K562 (cell line): ENCODE results near the gene TIMP1. TPM values are rescaled to one million over a fixed set of nuclear protein-coding genes. Genes with fewer than 3 reads are reported as not detected.
A peak's percentile ranks its signal among the peaks of the same experiment; 100 is the strongest.

Source experiments
- CCAR2 ChIP-seq: fragments of 200-400 bp; formaldehyde crosslinking; IDR thresholded peaks from 2 replicates; pipeline ENCODE4 v1.6.1; 2017; ENCODE audit warnings: mild to moderate bottlenecking, low read depth, low read length
- CCNT2 ChIP-seq: IDR thresholded peaks from 2 replicates; pipeline ENCODE4 v1.6.1; 2011; ENCODE audit warnings: borderline replicate concordance, low read depth, mild to moderate bottlenecking, moderate library complexity, mixed read lengths, low read length; ENCODE audit not compliant: insufficient read length; ENCODE audit errors: extremely low read depth
- LEF1 ChIP-seq: fragments of 450-650 bp; IDR thresholded peaks from 2 replicates; pipeline ENCODE4 v1.6.1; 2016; ENCODE audit warnings: mild to moderate bottlenecking
- NFE2L1 ChIP-seq: fragments of 450-650 bp; IDR thresholded peaks from 2 replicates; pipeline ENCODE4 v1.6.1; 2016; ENCODE audit warnings: missing genetic modification characterization, low read depth, mild to moderate bottlenecking, missing compliant biosample characterization, moderate library complexity, borderline replicate concordance
- NR2C1 ChIP-seq, 2 experiments: fragments of 450-650 bp; IDR thresholded peaks; 2 replicates each; pipeline ENCODE4 v1.6.1; 2017; ENCODE audit warnings: mild to moderate bottlenecking in 2 of 2, antibody characterized with exemption in 1 of 2, inconsistent platforms in 1 of 2, missing compliant biosample characterization in 1 of 2, missing genetic modification characterization in 1 of 2
- PHF8 ChIP-seq: fragments of 200-600 bp; sonication (generic); IDR thresholded peaks from 2 replicates; pipeline ENCODE4 v1.6.1; 2012; ENCODE audit warnings: mixed run types, mild to moderate bottlenecking, inconsistent platforms, low read length, moderate library complexity, borderline replicate concordance
- RBFOX2 ChIP-seq: fragments of 200-400 bp; formaldehyde crosslinking; IDR thresholded peaks from 2 replicates; pipeline ENCODE4 v1.6.1; 2017; ENCODE audit warnings: low read depth, mild to moderate bottlenecking, low read length, moderate library complexity
- SIRT6 ChIP-seq: IDR thresholded peaks from one replicate; pipeline ENCODE4 v1.6.1; 2012; ENCODE audit warnings: low read depth, mild to moderate bottlenecking, control low read depth, inconsistent platforms, low read length, moderate library complexity
- SREBF1 ChIP-seq: fragments of 150-350 bp; IDR thresholded peaks from 2 replicates; pipeline ENCODE4 v1.6.1; 2014; ENCODE audit warnings: antibody characterized with exemption, low read depth, low read length, borderline replicate concordance
- TGIF2 ChIP-seq: sonication (generic); formaldehyde crosslinking; IDR thresholded peaks from 2 replicates; pipeline ENCODE4 v1.8.1; 2022; ENCODE audit warnings: mild to moderate bottlenecking, missing genetic modification reagents, moderate library complexity
- ZBTB1 ChIP-seq: sonication (generic); formaldehyde crosslinking; IDR thresholded peaks from 2 replicates; pipeline ENCODE4 v1.8.1; 2023; ENCODE audit warnings: missing genetic modification reagents, low read depth, mild to moderate bottlenecking, borderline replicate concordance
- ZKSCAN3 ChIP-seq: fragments of 250-450 bp; sonication (Bioruptor Pico); IDR thresholded peaks from 2 replicates; pipeline ENCODE4 v1.4.0; 2020
- ZNF584 ChIP-seq: fragments of 200-800 bp; sonication (Bioruptor generic); IDR thresholded peaks from 2 replicates; pipeline ENCODE4 v1.6.1; 2016; ENCODE audit warnings: low read depth, mild to moderate bottlenecking, missing genetic modification characterization, missing compliant biosample characterization
- ZNF76 ChIP-seq: fragments of 250-450 bp; sonication (Bioruptor Pico); IDR thresholded peaks from 2 replicates; pipeline ENCODE4 v1.4.0; 2020; ENCODE audit warnings: mild to moderate bottlenecking, moderate library complexity, borderline replicate concordance
- ZNF764 ChIP-seq: fragments of 250-450 bp; sonication (Bioruptor Pico); IDR thresholded peaks from 2 replicates; pipeline ENCODE4 v1.4.0; 2020; ENCODE audit warnings: low read depth, mild to moderate bottlenecking, moderate library complexity
- ZNF785 ChIP-seq: fragments of 250-450 bp; sonication (Bioruptor Pico); IDR thresholded peaks from 2 replicates; pipeline ENCODE4 v1.4.0; 2020; ENCODE audit warnings: mild to moderate bottlenecking
- polyA plus RNA-seq, 8 experiments: library from polyadenylated mRNA; depleted of rRNA in 4 of 8; stranded (reverse) in 5 of 8; unstranded in 3 of 8; fragments of >200 nt; fragmentation: Nextera tagmentation in 2 of 8; fragmentation: Illumina TruSeq in 1 of 8; extraction: Ambion mirVana in 2 of 8; extraction: Trizol in 1 of 8; gene quantifications; 2 replicates each; pipeline versions ENCODE4 v1.2.1 to v1.2.3, GENCODE V29; 2011 to 2014; ENCODE audit warnings: inconsistent platforms in 1 of 8, missing spikeins in 1 of 8
- total RNA-seq, 7 experiments: library from RNA; depleted of rRNA in 6 of 7; stranded (reverse); fragments of >200 nt in 6 of 7; fragmentation: Illumina TruSeq in 2 of 7; extraction: Trizol in 2 of 7; gene quantifications; 2 replicates each; pipeline versions ENCODE4 v1.2.1 to v1.2.3, GENCODE V29; 2011 to 2021; ENCODE audit warnings: low replicate concordance in 1 of 7
- TF ChIP-seq, protein P1 (sequence below): fragments of 150-350 bp; IDR thresholded peaks from 2 replicates; pipeline ENCODE4 v1.6.1; 2014; ENCODE audit warnings: low read depth, mild to moderate bottlenecking, low read length, borderline replicate concordance
- TF ChIP-seq, protein P2 (sequence below): fragments of 450-650 bp; formaldehyde crosslinking; IDR thresholded peaks from 2 replicates; pipeline ENCODE4 v1.4.0; 2020; ENCODE audit warnings: mild to moderate bottlenecking, moderate library complexity
- TF ChIP-seq, protein P3 (sequence below), 2 experiments: IDR thresholded peaks; 2 replicates each; pipeline ENCODE4 v1.6.1; 2011; ENCODE audit warnings: borderline replicate concordance in 1 of 2, control low read depth in 1 of 2, low read depth in 1 of 2, low read length in 1 of 2, mild to moderate bottlenecking in 1 of 2, mixed read lengths in 1 of 2, moderate library complexity in 1 of 2; ENCODE audit not compliant: insufficient read depth in 1 of 2, insufficient read length in 1 of 2, poor library complexity in 1 of 2, severe bottlenecking in 1 of 2; ENCODE audit errors: extremely low read depth in 1 of 2

Gene TIMP1
- total and polyA plus RNA-seq, 9 of the 15 experiments (the other 6 are each of a cell fraction or from before 2014, with no cell fraction given), result 115 to 699 (median 273) TPM

DNA sequence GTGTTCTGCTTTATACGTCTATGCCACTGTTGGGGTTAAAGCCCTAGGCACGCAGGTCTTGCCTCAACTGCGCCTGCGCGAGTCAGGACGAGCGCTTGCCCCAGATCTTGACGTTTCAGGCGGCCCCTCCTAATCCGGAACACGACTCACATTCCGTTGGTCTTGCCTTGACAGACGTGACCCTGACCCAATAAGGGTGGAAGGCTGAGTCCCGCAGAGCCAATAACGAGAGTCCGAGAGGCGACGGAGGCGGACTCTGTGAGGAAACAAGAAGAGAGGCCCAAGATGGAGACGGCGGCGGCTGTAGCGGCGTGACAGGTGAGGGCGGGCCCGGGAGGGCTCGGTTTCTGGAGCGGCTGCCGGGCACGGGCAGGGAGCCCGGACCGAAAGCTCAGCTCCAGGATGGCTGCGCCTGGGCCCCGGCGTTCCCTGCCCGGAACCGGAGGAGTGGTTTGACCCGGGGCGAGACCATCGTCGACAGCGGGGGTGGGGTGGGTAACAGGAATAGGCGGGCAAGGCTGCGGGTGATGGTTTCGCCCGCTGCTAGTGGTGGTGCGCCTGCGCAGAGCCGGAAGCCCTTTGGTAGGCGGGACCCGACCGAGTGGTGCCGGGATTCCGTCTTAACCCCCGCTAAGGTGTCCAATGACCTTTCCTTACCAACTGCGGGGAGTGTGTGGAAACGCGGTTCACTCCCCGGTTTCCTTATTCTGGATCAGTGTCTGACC, 21.1 kb upstream of the TIMP1 start, which contains the start of gene ARAF (continued):
- no peak for TF ChIP-seq ZNF785 (CRISPR knock-in tag)
- no peak for TF ChIP-seq ZNF584 (CRISPR knock-in tag)
- no peak for TF ChIP-seq ZBTB1
- no peak for TF ChIP-seq ZNF764 (CRISPR knock-in tag)
- TF ChIP-seq, protein P1, sequence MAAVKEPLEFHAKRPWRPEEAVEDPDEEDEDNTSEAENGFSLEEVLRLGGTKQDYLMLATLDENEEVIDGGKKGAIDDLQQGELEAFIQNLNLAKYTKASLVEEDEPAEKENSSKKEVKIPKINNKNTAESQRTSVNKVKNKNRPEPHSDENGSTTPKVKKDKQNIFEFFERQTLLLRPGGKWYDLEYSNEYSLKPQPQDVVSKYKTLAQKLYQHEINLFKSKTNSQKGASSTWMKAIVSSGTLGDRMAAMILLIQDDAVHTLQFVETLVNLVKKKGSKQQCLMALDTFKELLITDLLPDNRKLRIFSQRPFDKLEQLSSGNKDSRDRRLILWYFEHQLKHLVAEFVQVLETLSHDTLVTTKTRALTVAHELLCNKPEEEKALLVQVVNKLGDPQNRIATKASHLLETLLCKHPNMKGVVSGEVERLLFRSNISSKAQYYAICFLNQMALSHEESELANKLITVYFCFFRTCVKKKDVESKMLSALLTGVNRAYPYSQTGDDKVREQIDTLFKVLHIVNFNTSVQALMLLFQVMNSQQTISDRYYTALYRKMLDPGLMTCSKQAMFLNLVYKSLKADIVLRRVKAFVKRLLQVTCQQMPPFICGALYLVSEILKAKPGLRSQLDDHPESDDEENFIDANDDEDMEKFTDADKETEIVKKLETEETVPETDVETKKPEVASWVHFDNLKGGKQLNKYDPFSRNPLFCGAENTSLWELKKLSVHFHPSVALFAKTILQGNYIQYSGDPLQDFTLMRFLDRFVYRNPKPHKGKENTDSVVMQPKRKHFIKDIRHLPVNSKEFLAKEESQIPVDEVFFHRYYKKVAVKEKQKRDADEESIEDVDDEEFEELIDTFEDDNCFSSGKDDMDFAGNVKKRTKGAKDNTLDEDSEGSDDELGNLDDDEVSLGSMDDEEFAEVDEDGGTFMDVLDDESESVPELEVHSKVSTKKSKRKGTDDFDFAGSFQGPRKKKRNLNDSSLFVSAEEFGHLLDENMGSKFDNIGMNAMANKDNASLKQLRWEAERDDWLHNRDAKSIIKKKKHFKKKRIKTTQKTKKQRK, result no peak
- TF ChIP-seq SIRT6, result no peak
- TF ChIP-seq, protein P2, sequence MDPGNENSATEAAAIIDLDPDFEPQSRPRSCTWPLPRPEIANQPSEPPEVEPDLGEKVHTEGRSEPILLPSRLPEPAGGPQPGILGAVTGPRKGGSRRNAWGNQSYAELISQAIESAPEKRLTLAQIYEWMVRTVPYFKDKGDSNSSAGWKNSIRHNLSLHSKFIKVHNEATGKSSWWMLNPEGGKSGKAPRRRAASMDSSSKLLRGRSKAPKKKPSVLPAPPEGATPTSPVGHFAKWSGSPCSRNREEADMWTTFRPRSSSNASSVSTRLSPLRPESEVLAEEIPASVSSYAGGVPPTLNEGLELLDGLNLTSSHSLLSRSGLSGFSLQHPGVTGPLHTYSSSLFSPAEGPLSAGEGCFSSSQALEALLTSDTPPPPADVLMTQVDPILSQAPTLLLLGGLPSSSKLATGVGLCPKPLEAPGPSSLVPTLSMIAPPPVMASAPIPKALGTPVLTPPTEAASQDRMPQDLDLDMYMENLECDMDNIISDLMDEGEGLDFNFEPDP (CRISPR knock-in tag), result no peak
- peak; percentile 87 for TF ChIP-seq PHF8
- TF ChIP-seq LEF1, result no peak
- TF ChIP-seq SREBF1, result peak; percentile 77; the same call in 1 of the 2 replicates
- no peak for TF ChIP-seq CCAR2
- TF ChIP-seq TGIF2 (CRISPR knock-in tag), result no peak
- peak; percentile 25 for TF ChIP-seq CCNT2
- no peak for TF ChIP-seq NFE2L1 (tag)
- peak; percentile 96 for TF ChIP-seq RBFOX2
- peak; percentile 66 for TF ChIP-seq NR2C1 (IDR thresholded peaks at IDR 0.05)
- TF ChIP-seq NR2C1 (tag; IDR thresholded peaks at IDR 0.05), result peak; percentile 58; the same call in 1 of the 2 replicates
- no peak for TF ChIP-seq ZKSCAN3 (CRISPR knock-in tag)
- no peak for TF ChIP-seq ZNF76 (CRISPR knock-in tag)
- TF ChIP-seq, protein P3, sequence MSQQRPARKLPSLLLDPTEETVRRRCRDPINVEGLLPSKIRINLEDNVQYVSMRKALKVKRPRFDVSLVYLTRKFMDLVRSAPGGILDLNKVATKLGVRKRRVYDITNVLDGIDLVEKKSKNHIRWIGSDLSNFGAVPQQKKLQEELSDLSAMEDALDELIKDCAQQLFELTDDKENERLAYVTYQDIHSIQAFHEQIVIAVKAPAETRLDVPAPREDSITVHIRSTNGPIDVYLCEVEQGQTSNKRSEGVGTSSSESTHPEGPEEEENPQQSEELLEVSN (IDR thresholded peaks at IDR 0.05; ENCODE audit: borderline replicate concordance in 1 of 2, extremely low read depth in 1 of 2, insufficient read depth in 1 of 2, insufficient read length in 1 of 2, low read depth in 1 of 2, low read length in 1 of 2, poor library complexity in 1 of 2, severe bottlenecking in 1 of 2), result peak in 1 of 2 experiments; percentile 37
